MCF 10A (cell line): ENCODE measurements around the gene ZDHHC11. TPM values are rescaled to one million over a fixed set of nuclear protein-coding genes. Genes with fewer than 3 reads are reported as not detected.

Source experiments
- BruUV-seq: library from RNA; stranded (reverse); fragments of 400-500 nt; replicated peaks from 2 replicates; lab custom pipeline; 2021; lab: Mats Ljungman, UMichigan
- CTCF ChIA-PET: fragments of 300-600 bp; sonication (Branson Sonifier 250); formaldehyde crosslinking; extraction: SDS; loops from one replicate; lab custom pipeline; 2021; ENCODE audit warnings: antibody characterized with exemption, inconsistent platforms; lab: Yijun Ruan, JAX
- POLR2A ChIA-PET: fragments of 300-600, 350-650 bp; sonication (Branson Sonifier 250); formaldehyde crosslinking; extraction: SDS; loops from one replicate; lab custom pipeline; 2020; ENCODE audit warnings: antibody characterized with exemption, inconsistent platforms; lab: Yijun Ruan, JAX
- DNase-seq: peaks from one replicate; pipeline ENCODE4 v3.0.0-alpha.2; 2018; ENCODE audit not compliant: unreplicated experiment
- H3K27ac Mint-ChIP-seq: one replicate; pipeline ENCODE4 v1.8.0; 2022; ENCODE audit warnings: mild to moderate bottlenecking, low read depth, mixed read lengths; ENCODE audit not compliant: unreplicated experiment
- H3K27me3 Mint-ChIP-seq: one replicate; pipeline ENCODE4 v1.8.0; 2022; ENCODE audit warnings: mixed read lengths; ENCODE audit not compliant: insufficient read depth, unreplicated experiment
- H3K36me3 Mint-ChIP-seq: one replicate; pipeline ENCODE4 v1.8.0; 2022; ENCODE audit warnings: mild to moderate bottlenecking, moderate library complexity, mixed read lengths; ENCODE audit not compliant: insufficient read depth, unreplicated experiment
- H3K4me1 Mint-ChIP-seq: one replicate; pipeline ENCODE4 v1.8.0; 2022; ENCODE audit warnings: mixed read lengths; ENCODE audit not compliant: insufficient read depth, unreplicated experiment
- H3K4me3 Mint-ChIP-seq: one replicate; pipeline ENCODE4 v1.8.0; 2022; ENCODE audit warnings: mild to moderate bottlenecking, moderate library complexity, mixed read lengths; ENCODE audit not compliant: unreplicated experiment
- H3K9me3 Mint-ChIP-seq: one replicate; pipeline ENCODE4 v1.8.0; 2022; ENCODE audit warnings: mixed read lengths; ENCODE audit not compliant: unreplicated experiment
- CTCF ChIP-seq: fragments of 200-600 bp; IDR thresholded peaks from one replicate; pipeline ENCODE4 v1.8.0; 2022; ENCODE audit warnings: antibody characterized with exemption, mild to moderate bottlenecking; ENCODE audit not compliant: unreplicated experiment
- intact Hi-C: fragments of 100-400 bp; cut with micrococcal nuclease; formaldehyde crosslinking; loops from 2 replicates; pipeline ENCODE4 v1.14.1; 2022
- total RNA-seq: library from RNA; stranded (reverse); gene quantifications from 2 replicates; pipeline ENCODE4 v1.2.3, GENCODE V29; 2022

The ZDHHC11 gene
- total RNA-seq, 1 experiment from 2014 or later: 2.0 TPM

GRCh38 chr5:891837-892393 is 41.1 kb upstream of the ZDHHC11 start:
- Mint-ChIP-seq H3K36me3 (peaks cover 39% of the 10 kb centered on the region), H3K27ac (peak overlapping the region; percentile 88), H3K4me1 (peaks cover 11% of the 10 kb centered on the region), H3K4me3 (peak overlapping the region; percentile 82), H3K27me3 (no peaks in the 10 kb centered on the region), H3K9me3 (no peaks in the 10 kb centered on the region)
- intact Hi-C loops: no loop called here
- TF ChIP-seq CTCF: no peak
- BruUV-seq: TSS peak; percentile 20
- peak; percentile 27 for DNase-seq
- POLR2A ChIA-PET: interaction anchor here (0.6 to 2.5 kb wide), 8 partner anchors 10 to 842 kb away, joined by 3 to 13 read pairs (median 4); partner anchors contain the start of gene PDCD6
- CTCF ChIA-PET: interaction anchor here (0.6 to 6.0 kb wide), 4 partner anchors 11 to 1191 kb away, joined by 3 to 42 read pairs (median 4); no protein-coding TSS in a partner anchor

GRCh38 chr5:891117-891836 is 40.5 kb upstream of the ZDHHC11 start:
- intact Hi-C loops: no loop called here
- H3K4me3 Mint-ChIP-seq: peak overlapping the region; percentile 82
- no peak for TF ChIP-seq CTCF
- BruUV-seq: no TSS peak
- peaks cover 11% of the 10 kb centered on the region for H3K4me1 Mint-ChIP-seq
- POLR2A ChIA-PET: interaction anchor here (0.7 to 2.5 kb wide), 7 partner anchors 11 to 620 kb away, joined by 3 to 13 read pairs (median 5); partner anchors contain the start of gene PDCD6
- H3K36me3 Mint-ChIP-seq: peaks cover 45% of the 10 kb centered on the region
- CTCF ChIA-PET: interaction anchor here (0.6 to 6.0 kb wide), 4 partner anchors 11 to 1192 kb away, joined by 3 to 42 read pairs (median 3); no protein-coding TSS in a partner anchor
- no peaks in the 10 kb centered on the region for H3K9me3 Mint-ChIP-seq
- peak overlapping the region; percentile 88 for H3K27ac Mint-ChIP-seq
- peak; percentile 84 for DNase-seq
- no peaks in the 10 kb centered on the region for H3K27me3 Mint-ChIP-seq

- H3K4me1 Mint-ChIP-seq: peaks cover 11% of the 10 kb centered on the region
- H3K27ac Mint-ChIP-seq: no peak overlapping the region
- ChIA-PET POLR2A (no interaction called here), CTCF (interaction anchor here (0.6 to 6.0 kb wide), 4 partner anchors 13 to 439 kb away, joined by 3 to 42 read pairs (median 4); no protein-coding TSS in a partner anchor)
- no peak for DNase-seq
- H3K27me3 Mint-ChIP-seq: no peaks in the 10 kb centered on the region
- BruUV-seq: no TSS peak
- peaks cover 52% of the 10 kb centered on the region for H3K36me3 Mint-ChIP-seq
- intact Hi-C loops: no loop called here
- no peaks in the 10 kb centered on the region for H3K9me3 Mint-ChIP-seq
- H3K4me3 Mint-ChIP-seq: no peak overlapping the region
- TF ChIP-seq CTCF: no peak
Observed at GRCh38 chr5:889075-889710, 38.4 kb upstream of the ZDHHC11 start.

GRCh38 chr5:888638-889035 is 37.9 kb upstream of the ZDHHC11 start:
- no peak for TF ChIP-seq CTCF
- CTCF ChIA-PET: interaction anchor here (0.7 to 1.2 kb wide), 2 partner anchors 279 to 440 kb away, joined by 3 read pairs; no protein-coding TSS in a partner anchor
- DNase-seq: no peak
- Mint-ChIP-seq H3K27ac (no peak overlapping the region), H3K9me3 (no peaks in the 10 kb centered on the region), H3K27me3 (no peaks in the 10 kb centered on the region), H3K4me3 (no peak overlapping the region), H3K36me3 (peaks cover 56% of the 10 kb centered on the region), H3K4me1 (peaks cover 11% of the 10 kb centered on the region)
- no TSS peak for BruUV-seq
- intact Hi-C loops: no loop called here
- POLR2A ChIA-PET: no interaction called here
